Left lobe of liver (tissue), 2 donors: Measurements from ENCODE around the gene ELK3. TPM values are rescaled to one million over a fixed set of nuclear protein-coding genes. Genes with fewer than 3 reads are reported as not detected.
A peak's percentile ranks its signal among the peaks of the same experiment; 100 is the strongest.

Experiments used
- ATAC-seq: fragments of 200-7000 bp; cut with Tn5 transposase; one replicate; pipeline ENCODE4 v1.9.1; 2020; ENCODE audit warnings: mild to moderate bottlenecking, moderate library complexity
- DNase-seq: peaks from one replicate; pipeline ENCODE4 v3.0.0-alpha.2; 2020; ENCODE audit warnings: low spot score
- total RNA-seq: library from RNA; stranded (reverse); gene quantifications from one replicate; pipeline ENCODE4 v1.2.1, GENCODE V29; 2021
- donor health status: DM: no; HTN: no; CAD: no; lungs with moderate emphysema.
- donor health status: DM: no; HTN: yes; CAD: no.

The ELK3 gene
- total RNA-seq, result 6.6 TPM

- peak; percentile 87 for ATAC-seq
- DNase-seq, result peak; percentile 68
Observed at GRCh38 chr12:96193725-96194575, at the start of gene ELK3. Gene ELK3, plus strand, starts transcription at chr12:96194375.

- ATAC-seq, result no peak
- no peak for DNase-seq
Observed at GRCh38 chr12:96146747-96147146, 47.4 kb upstream of the ELK3 start.

- DNase-seq (no peak), ATAC-seq (no peak)
Observed at GRCh38 chr12:96150442-96150841, 43.7 kb upstream of the ELK3 start.

GRCh38 chr12:96152164-96152563, 42.0 kb upstream of the ELK3 start:
- no peak for ATAC-seq

DNA sequence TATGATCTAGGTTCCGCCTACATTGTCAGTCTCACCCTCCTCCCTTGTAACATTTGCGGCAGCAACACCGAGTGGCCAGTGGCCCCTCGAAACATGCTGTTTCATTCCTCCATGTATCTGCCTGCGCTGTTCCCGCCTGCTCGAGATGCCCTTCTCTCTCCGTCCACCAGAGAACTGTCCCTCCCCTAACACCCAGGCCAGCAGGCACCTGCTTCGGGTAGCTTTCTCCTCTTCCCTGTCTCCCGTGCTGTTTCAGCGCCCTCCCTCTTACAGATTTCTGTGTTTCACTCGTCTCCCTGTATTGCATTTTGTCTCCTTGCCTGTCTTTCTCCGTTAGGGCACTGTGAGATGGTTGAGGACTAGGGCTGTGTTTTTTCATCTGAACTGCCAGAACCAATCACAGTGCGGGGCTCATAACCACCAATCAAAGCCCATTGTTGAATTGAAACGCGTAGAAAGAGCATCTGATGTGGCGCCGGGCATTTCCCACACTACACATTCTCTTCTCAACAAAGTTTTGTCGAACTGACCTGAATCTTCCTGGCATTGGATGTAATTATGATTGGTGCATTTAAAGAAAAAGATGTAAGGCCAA, 40.9 kb upstream of the ELK3 start:
- DNase-seq (no peak), ATAC-seq (no peak)

More at GRCh38 chr12:96152164-96152563, 42.0 kb upstream of the ELK3 start:
- no peak for DNase-seq

DNA sequence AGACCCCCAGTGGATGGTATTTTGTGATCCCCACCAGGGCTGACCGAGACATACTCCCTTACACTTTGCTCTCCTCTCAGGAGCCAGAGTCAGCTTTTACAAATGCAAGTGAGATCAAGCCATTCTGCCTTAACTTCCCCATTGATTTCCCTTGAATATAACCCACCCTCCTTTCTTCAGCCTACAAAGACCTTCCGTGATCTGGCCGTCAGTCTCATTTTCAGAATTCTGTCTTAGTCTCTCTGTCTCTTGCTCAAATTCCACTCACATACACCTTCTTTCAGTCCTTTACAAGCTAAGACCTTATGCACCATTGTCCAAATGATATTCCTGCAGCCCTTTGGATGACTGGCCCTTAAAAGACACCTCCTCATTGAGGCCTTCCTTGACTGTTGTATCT, 39.0 kb upstream of the ELK3 start:
- DNase-seq (no peak), ATAC-seq (no peak)

GRCh38 chr12:96155781-96156180, 38.4 kb upstream of the ELK3 start:
- ATAC-seq (no peak), DNase-seq (no peak)

DNA sequence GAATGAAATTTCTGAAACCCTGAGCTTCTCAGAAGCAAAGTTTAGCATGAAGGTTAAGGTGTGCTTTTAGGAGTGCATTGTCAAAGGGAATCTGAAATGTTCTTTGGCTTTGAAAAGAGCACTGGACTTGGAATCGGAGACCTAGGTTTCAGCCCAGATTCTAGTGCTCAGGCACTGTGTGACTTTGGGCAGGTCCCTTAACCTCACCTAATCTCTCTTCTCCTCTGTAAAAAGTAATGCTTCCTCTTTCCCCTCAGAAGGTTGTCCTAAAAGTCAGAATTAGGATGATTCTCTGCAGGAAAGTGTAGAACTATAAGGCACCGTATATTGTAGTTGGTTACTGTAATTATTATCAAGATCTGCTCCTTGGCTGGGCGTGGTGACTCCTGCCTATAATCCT, 38.0 kb upstream of the ELK3 start:
- no peak for DNase-seq
- no peak for ATAC-seq

- DNase-seq (no peak), ATAC-seq (no peak)
Observed at GRCh38 chr12:96157427-96157826, 36.7 kb upstream of the ELK3 start.

GRCh38 chr12:96164951-96165811, 29.0 kb upstream of the ELK3 start:
- no peak for DNase-seq
- ATAC-seq, result peak; percentile 52

- no peak for DNase-seq
- no peak for ATAC-seq
Observed at GRCh38 chr12:96166765-96167164, 27.4 kb upstream of the ELK3 start.

DNA sequence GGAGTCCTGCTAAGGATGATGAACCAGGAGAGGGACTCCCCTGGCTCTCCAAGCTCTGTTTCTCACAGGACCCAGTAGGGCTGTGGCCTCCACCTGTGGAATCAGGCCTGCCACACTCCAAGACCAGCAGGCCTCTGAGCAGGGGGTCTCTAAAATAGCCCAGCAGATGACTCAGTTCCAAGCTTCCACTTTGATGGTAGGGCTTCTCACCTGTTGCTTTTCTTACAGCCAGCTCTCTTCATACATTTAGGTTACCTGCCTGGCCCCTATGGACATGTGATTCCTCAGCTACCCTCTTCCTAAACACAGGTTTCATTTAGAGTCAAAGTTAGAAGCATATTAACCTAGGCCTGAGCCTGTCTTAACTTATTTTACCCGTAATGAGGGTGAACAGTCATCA, 26.7 kb upstream of the ELK3 start:
- ATAC-seq (no peak), DNase-seq (no peak)

DNA sequence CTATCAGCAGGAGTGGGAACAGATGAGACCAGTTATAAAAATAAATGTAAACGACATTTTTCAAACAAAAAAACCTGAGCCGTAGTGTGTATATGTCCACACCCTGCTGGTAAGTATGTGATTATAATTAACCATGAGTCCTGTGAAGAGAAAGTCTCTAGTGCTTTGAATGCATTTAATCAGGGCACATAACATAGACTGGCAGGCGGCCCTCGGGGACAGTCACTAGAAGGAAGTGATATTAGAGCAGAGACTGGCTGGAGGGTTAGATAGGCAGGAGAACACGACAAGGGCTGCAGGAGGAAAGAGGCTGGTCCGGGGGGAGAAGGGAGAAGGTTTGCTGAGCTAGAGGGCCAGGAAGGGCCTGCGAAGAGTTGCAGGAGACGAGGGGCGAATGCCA, 23.8 kb upstream of the ELK3 start:
- no peak for DNase-seq
- ATAC-seq, result peak; percentile 49

DNA sequence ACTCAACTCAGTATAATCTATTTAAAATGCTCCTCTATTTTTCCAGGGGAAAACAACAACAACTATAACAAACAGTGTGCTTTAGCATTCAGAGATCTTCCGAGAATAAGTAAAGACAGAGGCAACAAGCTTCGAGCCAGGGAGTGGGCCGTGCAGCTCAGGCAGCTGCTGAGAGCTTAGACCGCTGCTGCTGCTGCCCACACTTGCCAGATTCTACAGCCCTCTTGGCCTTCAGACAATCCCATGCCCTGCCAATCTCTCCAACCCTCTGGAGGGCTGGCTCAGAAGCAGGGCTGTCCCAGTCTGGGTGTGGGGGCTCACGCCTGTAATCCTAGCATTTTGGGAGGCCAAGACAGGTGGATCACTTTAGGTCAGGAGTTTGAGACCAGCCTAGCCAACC, 23.4 kb upstream of the ELK3 start:
- no peak for ATAC-seq

GRCh38 chr12:96171905-96172304, 22.3 kb upstream of the ELK3 start:
- DNase-seq (no peak), ATAC-seq (no peak)

More for the DNA sequence above, 23.4 kb upstream of the ELK3 start:
- DNase-seq, result no peak

DNA sequence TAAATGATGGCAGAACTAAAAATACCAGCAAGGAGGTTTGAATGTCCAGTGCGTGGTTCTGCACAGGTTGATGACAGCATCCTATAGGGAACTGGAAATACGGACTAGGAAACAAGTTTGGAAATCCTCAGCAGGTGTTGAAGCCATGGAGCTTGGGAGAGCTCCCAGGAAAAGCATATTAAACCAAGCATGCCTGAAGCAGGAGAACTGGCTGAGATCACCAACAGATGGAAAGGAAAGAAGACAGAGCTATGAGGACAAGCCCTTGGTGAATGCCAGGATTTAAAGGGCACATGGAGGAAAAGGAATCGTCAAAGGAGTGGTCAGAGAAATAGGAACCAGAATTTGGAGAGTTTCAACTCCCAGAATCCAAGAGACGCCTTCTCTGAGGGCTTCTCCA, 21.2 kb upstream of the ELK3 start:
- DNase-seq, result no peak
- no peak for ATAC-seq

DNA sequence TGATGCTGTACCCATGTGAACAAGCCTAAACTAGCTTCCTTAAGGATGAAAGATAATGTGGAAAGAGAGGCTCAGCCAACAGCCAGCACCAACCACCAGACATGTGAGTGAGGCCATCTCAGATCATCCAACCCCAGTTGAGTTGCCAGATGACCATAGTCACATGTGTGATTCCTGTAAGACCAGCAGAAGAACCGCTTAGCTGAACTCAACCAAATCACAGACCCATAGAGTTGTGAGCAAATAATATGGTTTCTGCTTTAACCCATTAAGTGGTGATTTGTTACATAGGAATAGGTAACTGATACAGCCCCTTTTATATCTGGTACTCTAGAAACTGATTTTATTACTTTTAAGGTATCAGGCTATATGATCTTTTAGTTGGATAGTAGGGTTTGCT, 17.6 kb upstream of the ELK3 start:
- no peak for DNase-seq

DNA sequence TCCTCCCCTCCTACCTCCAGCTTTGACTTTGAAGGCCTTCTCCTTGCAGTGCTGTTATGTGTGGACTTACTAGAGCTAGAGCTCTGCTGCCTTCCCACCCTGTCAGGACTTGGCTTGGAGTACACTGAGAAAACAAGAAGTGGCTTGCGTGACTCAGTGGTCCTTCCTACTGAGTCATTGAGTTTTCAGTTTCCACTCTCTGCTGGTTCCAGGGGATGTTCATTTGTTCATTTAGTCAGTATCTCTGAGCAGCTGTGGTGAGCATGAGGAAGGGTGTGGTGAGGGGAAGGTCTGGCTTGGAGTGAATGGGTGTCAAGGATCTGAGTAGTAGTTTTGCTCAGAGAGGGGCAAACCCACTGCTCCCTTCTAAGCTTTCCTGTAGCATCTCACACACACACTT, 17.2 kb upstream of the ELK3 start:
- ATAC-seq, result no peak

More for the DNA sequence above, 17.6 kb upstream of the ELK3 start:
- no peak for ATAC-seq

DNA sequence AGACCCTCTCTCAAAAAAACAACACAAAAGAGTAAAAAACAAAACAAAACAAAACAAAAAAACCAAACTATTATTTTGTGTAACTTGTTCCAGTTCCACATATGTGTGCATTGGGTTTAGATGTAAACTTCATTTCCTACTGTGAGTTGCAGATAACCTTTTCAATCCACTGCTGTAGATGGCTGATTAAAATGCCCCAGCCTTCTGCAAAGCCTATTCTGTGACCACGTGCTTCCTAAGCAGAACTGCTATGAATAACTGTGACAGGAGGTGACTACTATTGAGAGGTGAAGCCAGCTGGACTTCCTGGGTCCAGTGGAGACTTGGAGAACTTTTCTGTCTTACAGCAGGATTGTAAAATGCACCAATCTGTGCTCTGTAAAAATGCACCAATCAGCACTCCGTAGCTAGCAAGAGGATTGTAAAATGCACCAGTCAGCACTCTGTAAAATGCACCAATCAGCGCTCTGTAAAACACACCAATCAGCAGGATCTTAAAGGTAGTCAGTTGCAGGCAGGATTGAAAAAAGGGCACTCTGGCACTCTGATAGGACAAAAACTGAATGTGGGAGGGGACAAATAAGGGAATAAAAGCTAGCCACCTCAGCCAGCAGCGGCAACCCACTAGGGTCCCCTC, 10.3 kb upstream of the ELK3 start:
- ATAC-seq (no peak), DNase-seq (no peak)

More for the DNA sequence above, 17.2 kb upstream of the ELK3 start:
- DNase-seq, result no peak

- no peak for DNase-seq
- ATAC-seq, result no peak
Observed at GRCh38 chr12:96185914-96186313, 8.3 kb upstream of the ELK3 start.
